Activated CD4-positive, alpha-beta T cell treated with anti-CD3 and anti-CD28 coated beads for 36 hours (primary cell): ENCODE measurements around the gene CDC42BPB. TPM values are rescaled to one million over a fixed set of nuclear protein-coding genes. Genes with fewer than 3 reads are reported as not detected.
A peak's percentile ranks its signal among the peaks of the same experiment; 100 is the strongest.

Source experiments
- ATAC-seq: fragments of 200-7000 bp; cut with Tn5 transposase; one replicate; pipeline ENCODE4 v1.10.0; 2021; ENCODE audit warnings: mild to moderate bottlenecking, moderate library complexity
- CTCF ChIA-PET: fragments of 350-600 bp; sonication (Branson Sonifier 250); formaldehyde crosslinking; loops from one replicate; lab custom pipeline; 2021; ENCODE audit warnings: antibody characterized with exemption; lab: Charles Lee
- POLR2A ChIA-PET: fragments of 350-600 bp; sonication (Branson Sonifier 250); formaldehyde crosslinking; loops from one replicate; lab custom pipeline; 2021; ENCODE audit warnings: antibody characterized with exemption, inconsistent platforms; lab: Charles Lee
- DNase-seq: peaks from one replicate; pipeline ENCODE4 v3.0.0-alpha.2; 2020
- H3K27ac Mint-ChIP-seq: one replicate; pipeline ENCODE4 v1.8.0; 2021; ENCODE audit warnings: mixed read lengths
- H3K27me3 Mint-ChIP-seq: one replicate; pipeline ENCODE4 v1.8.0; 2021; ENCODE audit warnings: mixed read lengths
- H3K36me3 Mint-ChIP-seq: one replicate; pipeline ENCODE4 v1.8.0; 2021; ENCODE audit warnings: low read depth, mixed read lengths
- H3K4me1 Mint-ChIP-seq: one replicate; pipeline ENCODE4 v1.8.0; 2021; ENCODE audit warnings: mixed read lengths
- H3K4me3 Mint-ChIP-seq: one replicate; pipeline ENCODE4 v1.8.0; 2021; ENCODE audit warnings: mild to moderate bottlenecking, moderate library complexity, mixed read lengths
- H3K9me3 Mint-ChIP-seq: one replicate; pipeline ENCODE4 v1.8.0; 2021; ENCODE audit warnings: low read depth, mixed read lengths
- intact Hi-C, 2 experiments: fragments of 100-400 bp; cut with DNase I in 1 of 2; cut with micrococcal nuclease in 1 of 2; formaldehyde crosslinking; loops; one replicate each; pipeline versions ENCODE4 v1.14.2 to v1.15.1; 2022 to 2024; cut with DNase I, micrococcal nuclease
- total RNA-seq, 2 experiments: library from RNA; stranded (reverse); gene quantifications; one replicate each; pipeline ENCODE4 v1.2.3, GENCODE V29; 2021

CDC42BPB gene
- total RNA-seq, 2 experiments from 2014 or later: 4.0 to 4.4 TPM

GRCh38 chr14:102920998-102921304 is 136.4 kb downstream of the CDC42BPB start:
- intact Hi-C loops: no loop called here
- ChIA-PET CTCF (no interaction called here), POLR2A (no interaction called here)
- Mint-ChIP-seq H3K36me3 (no peaks in the 10 kb centered on the region), H3K27ac (no peak overlapping the region), H3K4me3 (no peak overlapping the region), H3K4me1 (peaks cover 11% of the 10 kb centered on the region), H3K9me3 (no peaks in the 10 kb centered on the region), H3K27me3 (peaks cover 15% of the 10 kb centered on the region)
- DNase-seq: no peak
- no peak for ATAC-seq

GRCh38 chr14:102920273-102920997 is 136.9 kb downstream of the CDC42BPB start:
- ChIA-PET POLR2A (no interaction called here), CTCF (no interaction called here)
- peaks cover 8% of the 10 kb centered on the region for H3K4me1 Mint-ChIP-seq
- H3K4me3 Mint-ChIP-seq: no peak overlapping the region
- ATAC-seq: no peak
- DNase-seq: no peak
- peaks cover 10% of the 10 kb centered on the region for H3K27me3 Mint-ChIP-seq
- no peak overlapping the region for H3K27ac Mint-ChIP-seq
- no peaks in the 10 kb centered on the region for H3K9me3 Mint-ChIP-seq
- no peaks in the 10 kb centered on the region for H3K36me3 Mint-ChIP-seq
- intact Hi-C loops: no loop called here

GRCh38 chr14:102918438-102918837 is 138.9 kb downstream of the CDC42BPB start:
- POLR2A ChIA-PET: no interaction called here
- H3K36me3 Mint-ChIP-seq: no peaks in the 10 kb centered on the region
- CTCF ChIA-PET: interaction anchor here (1.0 to 1.6 kb wide), 2 partner anchors 225 to 367 kb away, joined by 3 to 6 read pairs; no protein-coding TSS in a partner anchor
- DNase-seq (no peak), ATAC-seq (no peak)
- intact Hi-C loops: loop anchor here (1.0 to 5.0 kb wide), 4 partner anchors 141 to 394 kb away; partner anchors contain the start of gene TRAF3 (in 1 of the 2)
- H3K9me3 Mint-ChIP-seq: no peaks in the 10 kb centered on the region
- no peak overlapping the region for H3K27ac Mint-ChIP-seq
- H3K4me3 Mint-ChIP-seq: no peak overlapping the region
- peaks cover 4% of the 10 kb centered on the region for H3K4me1 Mint-ChIP-seq
- peaks cover 4% of the 10 kb centered on the region for H3K27me3 Mint-ChIP-seq

- peak; percentile 52 for ATAC-seq
- Mint-ChIP-seq H3K9me3 (no peaks in the 10 kb centered on the region), H3K27me3 (no peaks in the 10 kb centered on the region), H3K27ac (peak overlapping the region; percentile 48), H3K36me3 (no peaks in the 10 kb centered on the region), H3K4me1 (no peaks in the 10 kb centered on the region), H3K4me3 (no peak overlapping the region)
- POLR2A ChIA-PET: no interaction called here
- DNase-seq: peak; percentile 82
- CTCF ChIA-PET: interaction anchor here (0.6 to 1.6 kb wide), 5 partner anchors 197 to 368 kb away, joined by 3 to 6 read pairs (median 4); no protein-coding TSS in a partner anchor
- intact Hi-C loops: loop anchor here (1.0 to 5.0 kb wide), 4 partner anchors 140 to 393 kb away; partner anchors contain the start of gene TRAF3 (in 1 of the 2)
Observed at GRCh38 chr14:102917469-102918211, 139.7 kb downstream of the CDC42BPB start.

GRCh38 chr14:102917056-102917385 is 140.3 kb downstream of the CDC42BPB start:
- no peak for ATAC-seq

GRCh38 chr14:102916347-102917055 is 140.8 kb downstream of the CDC42BPB start:
- no peak for DNase-seq
- CTCF ChIA-PET: interaction anchor here (1.0 to 1.4 kb wide), 2 partner anchors 220 to 222 kb away, joined by 3 to 5 read pairs; no protein-coding TSS in a partner anchor
- ATAC-seq: no peak
- no peak overlapping the region for H3K4me3 Mint-ChIP-seq
- POLR2A ChIA-PET: interaction anchor here (0.6 kb wide), 1 partner anchor 223 kb away, joined by 4 read pairs; no protein-coding TSS in a partner anchor
- no peaks in the 10 kb centered on the region for H3K9me3 Mint-ChIP-seq
- no peaks in the 10 kb centered on the region for H3K27me3 Mint-ChIP-seq
- peaks cover under 1% of the 10 kb centered on the region for H3K36me3 Mint-ChIP-seq
- H3K27ac Mint-ChIP-seq: no peak overlapping the region
- intact Hi-C loops: loop anchor here in 1 of 2 experiments (5.0 kb wide), 1 partner anchor 139 kb away; the partner anchor contains the start of gene TRAF3
- no peaks in the 10 kb centered on the region for H3K4me1 Mint-ChIP-seq

More at GRCh38 chr14:102917056-102917385, 140.3 kb downstream of the CDC42BPB start:
- no peak for DNase-seq
- ChIA-PET CTCF (interaction anchor here (1.0 to 1.6 kb wide), 3 partner anchors 221 to 224 kb away, joined by 3 to 6 read pairs (median 5); no protein-coding TSS in a partner anchor), POLR2A (no interaction called here)
- Mint-ChIP-seq H3K36me3 (no peaks in the 10 kb centered on the region), H3K4me1 (no peaks in the 10 kb centered on the region), H3K4me3 (no peak overlapping the region), H3K27ac (peak overlapping the region; percentile 48), H3K27me3 (no peaks in the 10 kb centered on the region), H3K9me3 (no peaks in the 10 kb centered on the region)
- intact Hi-C loops: loop anchor here in 1 of 2 experiments (5.0 kb wide), 1 partner anchor 140 kb away; the partner anchor contains the start of gene TRAF3

GRCh38 chr14:102915292-102916110 is 141.8 kb downstream of the CDC42BPB start:
- peak overlapping the region; percentile 35 for H3K27ac Mint-ChIP-seq
- ATAC-seq: no peak
- H3K36me3 Mint-ChIP-seq: peaks cover 2% of the 10 kb centered on the region
- CTCF ChIA-PET: interaction anchor here (0.9 kb wide), 1 partner anchor 220 kb away, joined by 4 read pairs; no protein-coding TSS in a partner anchor
- no peak for DNase-seq
- intact Hi-C loops: loop anchor here in 1 of 2 experiments (5.0 kb wide), 1 partner anchor 138 kb away; the partner anchor contains the start of gene TRAF3
- no peaks in the 10 kb centered on the region for H3K4me1 Mint-ChIP-seq
- H3K4me3 Mint-ChIP-seq: no peak overlapping the region
- H3K27me3 Mint-ChIP-seq: no peaks in the 10 kb centered on the region
- POLR2A ChIA-PET: no interaction called here
- no peaks in the 10 kb centered on the region for H3K9me3 Mint-ChIP-seq

GRCh38 chr14:102914474-102915291 is 142.7 kb downstream of the CDC42BPB start:
- Mint-ChIP-seq H3K4me3 (no peak overlapping the region), H3K36me3 (peaks cover 2% of the 10 kb centered on the region), H3K9me3 (no peaks in the 10 kb centered on the region), H3K27ac (no peak overlapping the region), H3K27me3 (no peaks in the 10 kb centered on the region), H3K4me1 (no peaks in the 10 kb centered on the region)
- DNase-seq (no peak), ATAC-seq (no peak)
- ChIA-PET CTCF (interaction anchor here (0.9 kb wide), 1 partner anchor 219 kb away, joined by 4 read pairs; no protein-coding TSS in a partner anchor), POLR2A (no interaction called here)
- intact Hi-C loops: loop anchor here in 1 of 2 experiments (5.0 kb wide), 1 partner anchor 137 kb away; the partner anchor contains the start of gene TRAF3

GRCh38 chr14:102913341-102914211 is 143.8 kb downstream of the CDC42BPB start:
- intact Hi-C loops: no loop called here
- ChIA-PET CTCF (interaction anchor here (0.6 kb wide), 1 partner anchor 390 kb away, joined by 3 read pairs; no protein-coding TSS in a partner anchor), POLR2A (no interaction called here)
- H3K27ac Mint-ChIP-seq: no peak overlapping the region
- H3K36me3 Mint-ChIP-seq: peaks cover 4% of the 10 kb centered on the region
- DNase-seq (no peak), ATAC-seq (no peak)
- no peaks in the 10 kb centered on the region for H3K27me3 Mint-ChIP-seq
- no peaks in the 10 kb centered on the region for H3K4me1 Mint-ChIP-seq
- H3K4me3 Mint-ChIP-seq: no peak overlapping the region
- no peaks in the 10 kb centered on the region for H3K9me3 Mint-ChIP-seq
